Testis (tissue), 2 donors: ENCODE measurements around the gene TM4SF4.

Experiments used
- CTCF ChIP-seq, 3 experiments: fragments of 450-650 bp in 2 of 3; fragments of 200-600 bp in 1 of 3; sonication (generic) in 1 of 3; IDR thresholded peaks; one replicate each; pipeline ENCODE4 v1.5.1; 2016 to 2019; ENCODE audit warnings: antibody characterized with exemption in 3 of 3, mild to moderate bottlenecking in 2 of 3, moderate library complexity in 1 of 3
- POLR2A ChIP-seq: fragments of 450-650 bp; IDR thresholded peaks from one replicate; pipeline ENCODE4 v1.6.1; 2017; ENCODE audit warnings: antibody characterized with exemption, mild to moderate bottlenecking, moderate library complexity

- TF ChIP-seq CTCF (IDR thresholded peaks at IDR 0.05) (no peak), POLR2A (no peak)
Observed at GRCh38 chr3:149493315-149494021, 19.0 kb downstream of the TM4SF4 start.
